ENCODE data around the gene DSTN. TPM values are rescaled to one million over a fixed set of nuclear protein-coding genes. Genes with fewer than 3 reads are reported as not detected.
A peak's percentile ranks its signal among the peaks of the same experiment; 100 is the strongest.

DSTN gene
- total RNA-seq, 1 experiment from 2014 or later = 202 TPM

- no TSS peak for BruUV-seq (replicated peaks)
- H3K4me3 ChIP-seq (replicated peaks in 1 of 2; ENCODE audit: low read depth in 1 of 2, low read length in 2 of 2) = no peak overlapping the region
- peaks cover 100% of the 10 kb centered on the region for H3K79me2 ChIP-seq (ENCODE audit: insufficient read depth, low read length)
- no peaks in the 10 kb centered on the region for H3K27me3 ChIP-seq (ENCODE audit: insufficient read depth, low read length)
- intact Hi-C loops (cut with micrococcal nuclease) = no loop called here
- no peak overlapping the region for H2AFZ ChIP-seq (ENCODE audit: low read depth, low read length, poor library complexity, severe bottlenecking)
- no peak overlapping the region for H3K27ac ChIP-seq (ENCODE audit: low read depth, low read length)
- H3K9me2 ChIP-seq (ENCODE audit: insufficient read depth) = no peaks in the 10 kb centered on the region
- H4K20me1 ChIP-seq (ENCODE audit: insufficient read depth) = peaks cover 19% of the 10 kb centered on the region; the same call in 1 of the 2 replicates
- ChIA-PET RAD21 (ENCODE audit: low non-redundant PET in 1 of 2, low total read pairs in 2 of 2, uncharacterized antibody in 2 of 2, unreplicated experiment in 2 of 2) (no interaction called here), CTCF (interaction anchor here (0.8 kb wide), 1 partner anchor 9 kb away, joined by 3 read pairs; no protein-coding TSS in a partner anchor), POLR2A (interaction anchor here (2.1 to 2.7 kb wide), 2 partner anchors 9 to 22 kb away, joined by 5 to 21 read pairs; partner anchors contain the start of gene DSTN)
- H3K36me3 ChIP-seq (ENCODE audit: control insufficient read depth in 1 of 2, insufficient read depth in 2 of 2, low read length in 2 of 2) = 0 out of 4 replicates have a peak, but pooled peaks cover 0 to 2% of the 10 kb centered on the region in 2 experiments
- TF ChIP-seq POLR2A (IDR thresholded peaks at IDR 0.05; ENCODE audit: borderline replicate concordance, extremely low read depth, insufficient read depth, insufficient read length) (no peak), EGR1 (IDR thresholded peaks at IDR 0.05; ENCODE audit: low read depth) (no peak), CEBPB (IDR thresholded peaks at IDR 0.05; ENCODE audit: low read depth) (no peak), EZH2phosphoT487 (IDR thresholded peaks at IDR 0.05; ENCODE audit: borderline replicate concordance) (no peak), JUND (IDR thresholded peaks at IDR 0.05) (no peak), CTCF (IDR thresholded peaks at IDR 0.05 in 2 of 3, conservative IDR thresholded peaks at IDR 0.05 in 1 of 3; ENCODE audit: borderline replicate concordance in 1 of 3, insufficient read depth in 1 of 3, low read depth in 2 of 3, low read length in 2 of 3) (no peak), POLR2AphosphoS5 (IDR thresholded peaks at IDR 0.05; ENCODE audit: low read depth, low read length) (no peak), ZNF274 (IDR thresholded peaks at IDR 0.05; ENCODE audit: low read depth, low read length) (no peak), SP1 (IDR thresholded peaks at IDR 0.05; ENCODE audit: low read depth) (no peak), RAD21 (IDR thresholded peaks at IDR 0.05; ENCODE audit: low read depth) (no peak), SIN3A (IDR thresholded peaks at IDR 0.05; ENCODE audit: low read depth) (no peak), FOSL1 (IDR thresholded peaks at IDR 0.05; ENCODE audit: low read depth) (no peak), CBX3 (IDR thresholded peaks at IDR 0.05; ENCODE audit: low read depth) (no peak), SRF (IDR thresholded peaks at IDR 0.05; ENCODE audit: low read depth) (no peak), TCF7L2 (IDR thresholded peaks at IDR 0.05; ENCODE audit: borderline replicate concordance, extremely low read depth, insufficient read depth, insufficient read length) (no peak)
- TF ChIP-seq, protein P1, sequence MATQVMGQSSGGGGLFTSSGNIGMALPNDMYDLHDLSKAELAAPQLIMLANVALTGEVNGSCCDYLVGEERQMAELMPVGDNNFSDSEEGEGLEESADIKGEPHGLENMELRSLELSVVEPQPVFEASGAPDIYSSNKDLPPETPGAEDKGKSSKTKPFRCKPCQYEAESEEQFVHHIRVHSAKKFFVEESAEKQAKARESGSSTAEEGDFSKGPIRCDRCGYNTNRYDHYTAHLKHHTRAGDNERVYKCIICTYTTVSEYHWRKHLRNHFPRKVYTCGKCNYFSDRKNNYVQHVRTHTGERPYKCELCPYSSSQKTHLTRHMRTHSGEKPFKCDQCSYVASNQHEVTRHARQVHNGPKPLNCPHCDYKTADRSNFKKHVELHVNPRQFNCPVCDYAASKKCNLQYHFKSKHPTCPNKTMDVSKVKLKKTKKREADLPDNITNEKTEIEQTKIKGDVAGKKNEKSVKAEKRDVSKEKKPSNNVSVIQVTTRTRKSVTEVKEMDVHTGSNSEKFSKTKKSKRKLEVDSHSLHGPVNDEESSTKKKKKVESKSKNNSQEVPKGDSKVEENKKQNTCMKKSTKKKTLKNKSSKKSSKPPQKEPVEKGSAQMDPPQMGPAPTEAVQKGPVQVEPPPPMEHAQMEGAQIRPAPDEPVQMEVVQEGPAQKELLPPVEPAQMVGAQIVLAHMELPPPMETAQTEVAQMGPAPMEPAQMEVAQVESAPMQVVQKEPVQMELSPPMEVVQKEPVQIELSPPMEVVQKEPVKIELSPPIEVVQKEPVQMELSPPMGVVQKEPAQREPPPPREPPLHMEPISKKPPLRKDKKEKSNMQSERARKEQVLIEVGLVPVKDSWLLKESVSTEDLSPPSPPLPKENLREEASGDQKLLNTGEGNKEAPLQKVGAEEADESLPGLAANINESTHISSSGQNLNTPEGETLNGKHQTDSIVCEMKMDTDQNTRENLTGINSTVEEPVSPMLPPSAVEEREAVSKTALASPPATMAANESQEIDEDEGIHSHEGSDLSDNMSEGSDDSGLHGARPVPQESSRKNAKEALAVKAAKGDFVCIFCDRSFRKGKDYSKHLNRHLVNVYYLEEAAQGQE (IDR thresholded peaks at IDR 0.05; ENCODE audit: low read depth) = no peak
- TF ChIP-seq, protein P2, sequence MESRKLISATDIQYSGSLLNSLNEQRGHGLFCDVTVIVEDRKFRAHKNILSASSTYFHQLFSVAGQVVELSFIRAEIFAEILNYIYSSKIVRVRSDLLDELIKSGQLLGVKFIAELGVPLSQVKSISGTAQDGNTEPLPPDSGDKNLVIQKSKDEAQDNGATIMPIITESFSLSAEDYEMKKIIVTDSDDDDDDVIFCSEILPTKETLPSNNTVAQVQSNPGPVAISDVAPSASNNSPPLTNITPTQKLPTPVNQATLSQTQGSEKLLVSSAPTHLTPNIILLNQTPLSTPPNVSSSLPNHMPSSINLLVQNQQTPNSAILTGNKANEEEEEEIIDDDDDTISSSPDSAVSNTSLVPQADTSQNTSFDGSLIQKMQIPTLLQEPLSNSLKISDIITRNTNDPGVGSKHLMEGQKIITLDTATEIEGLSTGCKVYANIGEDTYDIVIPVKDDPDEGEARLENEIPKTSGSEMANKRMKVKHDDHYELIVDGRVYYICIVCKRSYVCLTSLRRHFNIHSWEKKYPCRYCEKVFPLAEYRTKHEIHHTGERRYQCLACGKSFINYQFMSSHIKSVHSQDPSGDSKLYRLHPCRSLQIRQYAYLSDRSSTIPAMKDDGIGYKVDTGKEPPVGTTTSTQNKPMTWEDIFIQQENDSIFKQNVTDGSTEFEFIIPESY (IDR thresholded peaks at IDR 0.05; ENCODE audit: extremely low read depth, insufficient replicate concordance, low read length) = no peak
- TF ChIP-seq, protein P3, sequence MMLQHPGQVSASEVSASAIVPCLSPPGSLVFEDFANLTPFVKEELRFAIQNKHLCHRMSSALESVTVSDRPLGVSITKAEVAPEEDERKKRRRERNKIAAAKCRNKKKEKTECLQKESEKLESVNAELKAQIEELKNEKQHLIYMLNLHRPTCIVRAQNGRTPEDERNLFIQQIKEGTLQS (IDR thresholded peaks at IDR 0.05) = no peak
- TF ChIP-seq, protein P4, sequence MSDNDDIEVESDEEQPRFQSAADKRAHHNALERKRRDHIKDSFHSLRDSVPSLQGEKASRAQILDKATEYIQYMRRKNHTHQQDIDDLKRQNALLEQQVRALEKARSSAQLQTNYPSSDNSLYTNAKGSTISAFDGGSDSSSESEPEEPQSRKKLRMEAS (IDR thresholded peaks at IDR 0.05) = no peak
- H3K9ac ChIP-seq (ENCODE audit: low read length) = no peak overlapping the region
- DNase-seq (ENCODE audit: low read depth, low spot score) (no peak), ATAC-seq (no peak; the same call in none of the 2 replicates)
- H3K9me3 ChIP-seq (ENCODE audit: control insufficient read depth in 1 of 2, insufficient read depth in 1 of 2, low read depth in 1 of 2, low read length in 2 of 2) = no peaks in the 10 kb centered on the region
- H3K4me2 ChIP-seq (ENCODE audit: low read length) = peak overlapping the region; percentile 33
- H3K4me1 ChIP-seq (ENCODE audit: control insufficient read depth in 1 of 2, insufficient read depth in 2 of 2, low read length in 2 of 2) = peaks cover 13 to 50% of the 10 kb centered on the region in 2 experiments; a peak in 3 of 4 replicates
Observed at GRCh38 chr20:17579369-17580039, 9.6 kb downstream of the DSTN start.
